Measurements from ENCODE around the gene PPFIA4. TPM values are rescaled to one million over a fixed set of nuclear protein-coding genes. Genes with fewer than 3 reads are reported as not detected.
"Not testable (repeated sequence)": the region's sequence is repeated elsewhere in the genome, so short reads cannot be mapped to it uniquely, and the experiment has no call there.

PPFIA4 gene
- total RNA-seq, 1 donor from 2014 or later, result 4.9 TPM

- no peaks in the 10 kb centered on the region for H3K4me1 Mint-ChIP-seq (ENCODE audit: unreplicated experiment)
- TF ChIP-seq CTCF (conservative IDR thresholded peaks at IDR 0.05), result peak; percentile 94
- no peak overlapping the region for H3K4me3 Mint-ChIP-seq
- no peaks in the 10 kb centered on the region for H3K9me3 Mint-ChIP-seq
- H3K27me3 Mint-ChIP-seq, result peaks cover 45% of the 10 kb centered on the region
- no peak overlapping the region for H3K27ac Mint-ChIP-seq
- H3K36me3 Mint-ChIP-seq, result no peaks in the 10 kb centered on the region
- no peak for DNase-seq (ENCODE audit: extremely low spot score, unreplicated experiment)
These were observed 27.2 kb upstream of the PPFIA4 start for GRCh38 chr1:202998836-202999750.

- no peak for TF ChIP-seq CTCF (conservative IDR thresholded peaks at IDR 0.05)
- Mint-ChIP-seq H3K27ac (no peak overlapping the region), H3K9me3 (no peaks in the 10 kb centered on the region), H3K36me3 (no peaks in the 10 kb centered on the region), H3K27me3 (peaks cover 35% of the 10 kb centered on the region), H3K4me3 (no peak overlapping the region), H3K4me1 (ENCODE audit: unreplicated experiment) (no peaks in the 10 kb centered on the region)
- no peak for DNase-seq (ENCODE audit: extremely low spot score, unreplicated experiment)
These were observed 25.9 kb upstream of the PPFIA4 start for GRCh38 chr1:203000217-203000944.

GRCh38 chr1:203001986-203002385 lies 24.3 kb upstream of the PPFIA4 start:
- TF ChIP-seq CTCF (conservative IDR thresholded peaks at IDR 0.05), result no peak
- Mint-ChIP-seq H3K27ac (no peak overlapping the region), H3K4me1 (ENCODE audit: unreplicated experiment) (peaks cover 6% of the 10 kb centered on the region), H3K36me3 (no peaks in the 10 kb centered on the region), H3K9me3 (no peaks in the 10 kb centered on the region), H3K27me3 (peaks cover 19% of the 10 kb centered on the region), H3K4me3 (no peak overlapping the region)
- no peak for DNase-seq (ENCODE audit: extremely low spot score, unreplicated experiment)

GRCh38 chr1:203002951-203003350 lies 23.3 kb upstream of the PPFIA4 start:
- DNase-seq (ENCODE audit: extremely low spot score, unreplicated experiment), result no peak
- no peak for TF ChIP-seq CTCF (conservative IDR thresholded peaks at IDR 0.05)
- no peaks in the 10 kb centered on the region for H3K36me3 Mint-ChIP-seq
- no peaks in the 10 kb centered on the region for H3K9me3 Mint-ChIP-seq
- no peak overlapping the region for H3K4me3 Mint-ChIP-seq
- peaks cover 6% of the 10 kb centered on the region for H3K4me1 Mint-ChIP-seq (ENCODE audit: unreplicated experiment)
- no peak overlapping the region for H3K27ac Mint-ChIP-seq
- H3K27me3 Mint-ChIP-seq, result peaks cover 11% of the 10 kb centered on the region

- not testable (repeated sequence) for H3K36me3 Mint-ChIP-seq; H3K27me3 Mint-ChIP-seq; H3K9me3 Mint-ChIP-seq; DNase-seq (ENCODE audit: extremely low spot score, unreplicated experiment)
- peak overlapping the region; percentile 97 for H3K4me3 Mint-ChIP-seq
- peak overlapping the region; percentile 100 for H3K27ac Mint-ChIP-seq
- H3K4me1 Mint-ChIP-seq (ENCODE audit: unreplicated experiment), result peaks cover 14% of the 10 kb centered on the region
These were observed 20.7 kb upstream of the PPFIA4 start for GRCh38 chr1:203005395-203006142.
